Hepatocyte (in vitro differentiated cells): ENCODE results near the gene ARSG.

Source experiments
- CTCF ChIP-seq: fragments of 200-600 bp; sonication (generic); IDR thresholded peaks from 2 replicates; pipeline ENCODE4 v1.5.1; 2016; ENCODE audit warnings: antibody characterized with exemption, mild to moderate bottlenecking; ENCODE audit not compliant: poor library complexity
- EZH2phosphoT487 ChIP-seq: fragments of 200-600 bp; sonication (generic); IDR thresholded peaks from one replicate; pipeline ENCODE4 v1.6.1; 2018; ENCODE audit warnings: antibody characterized with exemption, mild to moderate bottlenecking, low read depth, moderate library complexity; ENCODE audit not compliant: unreplicated experiment, severe bottlenecking

DNA sequence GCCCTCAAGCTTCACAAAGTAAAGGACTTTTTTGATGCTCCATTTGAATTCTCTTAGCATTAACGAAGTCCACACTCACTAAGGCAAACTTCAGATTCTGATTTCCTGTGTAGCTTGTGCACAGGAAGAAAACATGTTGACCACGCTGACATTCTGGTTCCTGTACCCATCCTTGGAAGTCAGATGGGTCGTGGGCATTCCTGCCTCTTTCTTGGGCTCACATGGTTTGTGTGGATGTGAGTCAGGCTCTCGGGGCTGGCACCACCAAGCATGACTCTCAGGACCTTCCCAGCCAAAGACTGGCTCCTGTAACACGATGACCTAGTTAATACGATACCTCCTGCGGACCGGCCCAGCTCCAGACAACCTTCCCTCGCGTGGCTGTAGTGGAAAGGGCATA, 32.8 kb downstream of the ARSG start:
- TF ChIP-seq CTCF (no peak), EZH2phosphoT487 (no peak)
